Activated T-helper 1 cell treated with anti-CD3 and anti-CD28 coated beads, Interleukin-12 subunit alpha, Interleukin-12 subunit beta, Interleukin-2, Interleukin-4 antibody, amounts not matched to agents 30 ng/mL and 10 ng/mL and 1 ng/mL, durations not matched to agents 14 hours and 24 hours and 36 hours (primary cell): ENCODE data around the gene KCNA5. TPM values are rescaled to one million over a fixed set of nuclear protein-coding genes. Genes with fewer than 3 reads are reported as not detected.
A peak's percentile ranks its signal among the peaks of the same experiment; 100 is the strongest.

ENCODE experiments used
- DNase-seq: peaks from one replicate; pipeline ENCODE4 v3.0.0; 2021; ENCODE audit warnings: low spot score
- H3K27ac Mint-ChIP-seq: one replicate; pipeline ENCODE4 v1.8.0; 2021; ENCODE audit warnings: mild to moderate bottlenecking, mixed read lengths
- H3K27me3 Mint-ChIP-seq: one replicate; pipeline ENCODE4 v1.8.0; 2022; ENCODE audit warnings: mild to moderate bottlenecking, moderate library complexity, mixed read lengths; ENCODE audit not compliant: insufficient read depth
- H3K36me3 Mint-ChIP-seq: one replicate; pipeline ENCODE4 v1.8.0; 2021; ENCODE audit warnings: low read depth, mixed read lengths
- H3K4me1 Mint-ChIP-seq: one replicate; pipeline ENCODE4 v1.8.0; 2021; ENCODE audit warnings: low read depth, mixed read lengths
- H3K4me3 Mint-ChIP-seq: one replicate; pipeline ENCODE4 v1.8.0; 2021; ENCODE audit warnings: mild to moderate bottlenecking, moderate library complexity, mixed read lengths
- H3K9me3 Mint-ChIP-seq: one replicate; pipeline ENCODE4 v1.8.0; 2021; ENCODE audit warnings: mixed read lengths
- intact Hi-C: fragments of 100-400 bp; cut with micrococcal nuclease; formaldehyde crosslinking; loops from one replicate; pipeline ENCODE4 v1.15.1; 2024
- total RNA-seq: library from RNA; stranded (reverse); gene quantifications from 2 replicates; pipeline ENCODE4 v1.2.3, GENCODE V29; 2022

KCNA5 gene
- not detected in 2 replicates for total RNA-seq

DNA sequence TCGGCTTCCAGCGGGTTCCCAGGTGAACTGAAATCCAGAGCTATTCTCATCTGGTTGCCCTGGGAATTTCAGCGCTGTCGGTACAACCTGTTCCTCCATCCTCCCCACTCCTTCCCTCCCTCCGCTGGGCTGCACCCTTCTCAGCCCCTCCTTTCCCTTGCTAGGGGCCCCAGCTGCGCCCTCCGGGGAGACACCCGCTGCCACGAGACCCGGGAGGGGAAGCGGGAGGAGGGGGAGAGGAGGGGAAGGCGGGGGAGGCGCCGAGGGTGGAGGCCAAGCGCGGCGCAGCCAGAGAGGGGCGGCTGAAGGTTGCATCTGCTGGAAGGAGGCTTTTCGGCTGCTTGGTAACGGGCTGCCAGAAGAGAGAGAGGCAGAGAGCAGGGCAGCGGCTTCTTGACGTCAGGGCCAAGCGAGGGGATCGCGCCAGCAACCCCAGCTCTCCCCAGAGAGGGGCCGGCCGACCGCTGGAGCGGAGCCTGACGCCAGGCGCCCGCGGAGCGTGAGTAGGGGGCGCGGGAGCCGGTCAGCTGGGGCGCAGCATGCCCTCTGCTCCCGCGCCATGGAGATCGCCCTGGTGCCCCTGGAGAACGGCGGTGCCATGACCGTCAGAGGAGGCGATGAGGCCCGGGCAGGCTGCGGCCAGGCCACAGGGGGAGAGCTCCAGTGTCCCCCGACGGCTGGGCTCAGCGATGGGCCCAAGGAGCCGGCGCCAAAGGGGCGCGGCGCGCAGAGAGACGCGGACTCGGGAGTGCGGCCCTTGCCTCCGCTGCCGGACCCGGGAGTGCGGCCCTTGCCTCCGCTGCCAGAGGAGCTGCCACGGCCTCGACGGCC lies at the start of gene KCNA5:
TSS of gene KCNA5 (plus strand) at position 291 of the 831 bp plus-strand sequence. CDS start at position 560, 269 bp downstream.
- no peaks in the 10 kb centered on the region for H3K36me3 Mint-ChIP-seq
- no peaks in the 10 kb centered on the region for H3K4me1 Mint-ChIP-seq
- H3K27ac Mint-ChIP-seq: no peak within 1 kb of the TSS
- no peaks in the 10 kb centered on the region for H3K9me3 Mint-ChIP-seq
- intact Hi-C loops: no loop called here
- peaks cover 38% of the 10 kb centered on the region for H3K27me3 Mint-ChIP-seq
- no peak within 1 kb of the TSS for H3K4me3 Mint-ChIP-seq
- no peak for DNase-seq

- intact Hi-C loops: no loop called here
- no peak overlapping the region for H3K27ac Mint-ChIP-seq
- H3K4me3 Mint-ChIP-seq: no peak overlapping the region
- H3K36me3 Mint-ChIP-seq: no peaks in the 10 kb centered on the region
- peaks cover 1% of the 10 kb centered on the region for H3K27me3 Mint-ChIP-seq
- H3K9me3 Mint-ChIP-seq: no peaks in the 10 kb centered on the region
- DNase-seq: no peak
- H3K4me1 Mint-ChIP-seq: no peaks in the 10 kb centered on the region
Measured at GRCh38 chr12:4994622-4995021, 49.1 kb upstream of the KCNA5 start.

DNA sequence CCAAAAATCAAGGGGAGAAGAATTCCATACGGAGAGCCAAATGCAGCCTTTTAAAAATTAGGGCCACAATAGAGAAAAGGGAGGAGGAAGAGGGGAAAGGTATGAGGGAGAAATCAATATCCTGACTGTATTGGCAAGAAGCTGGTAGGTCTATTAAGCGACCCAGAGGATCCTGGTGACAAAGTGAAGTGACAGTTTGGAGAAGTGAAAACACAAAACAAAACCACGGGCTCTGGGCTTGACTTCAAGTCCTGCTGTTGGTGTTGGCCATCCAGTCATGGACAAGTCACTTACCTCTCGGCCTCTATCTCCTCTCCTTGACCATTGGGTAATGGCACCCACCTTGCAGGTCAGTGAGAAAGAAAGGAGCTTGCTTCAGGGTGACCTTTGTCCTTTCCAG lies 47.0 kb upstream of the KCNA5 start:
- no peak for DNase-seq
- intact Hi-C loops: no loop called here
- H3K27me3 Mint-ChIP-seq: peaks cover 3% of the 10 kb centered on the region
- H3K4me1 Mint-ChIP-seq: no peaks in the 10 kb centered on the region
- no peak overlapping the region for H3K27ac Mint-ChIP-seq
- no peaks in the 10 kb centered on the region for H3K9me3 Mint-ChIP-seq
- H3K36me3 Mint-ChIP-seq: no peaks in the 10 kb centered on the region
- H3K4me3 Mint-ChIP-seq: no peak overlapping the region

- intact Hi-C loops: no loop called here
- Mint-ChIP-seq H3K27me3 (peaks cover 3% of the 10 kb centered on the region), H3K36me3 (no peaks in the 10 kb centered on the region), H3K4me1 (no peaks in the 10 kb centered on the region), H3K4me3 (no peak overlapping the region), H3K27ac (no peak overlapping the region), H3K9me3 (no peaks in the 10 kb centered on the region)
- no peak for DNase-seq
Measured at GRCh38 chr12:4997939-4998338, 45.7 kb upstream of the KCNA5 start.

DNA sequence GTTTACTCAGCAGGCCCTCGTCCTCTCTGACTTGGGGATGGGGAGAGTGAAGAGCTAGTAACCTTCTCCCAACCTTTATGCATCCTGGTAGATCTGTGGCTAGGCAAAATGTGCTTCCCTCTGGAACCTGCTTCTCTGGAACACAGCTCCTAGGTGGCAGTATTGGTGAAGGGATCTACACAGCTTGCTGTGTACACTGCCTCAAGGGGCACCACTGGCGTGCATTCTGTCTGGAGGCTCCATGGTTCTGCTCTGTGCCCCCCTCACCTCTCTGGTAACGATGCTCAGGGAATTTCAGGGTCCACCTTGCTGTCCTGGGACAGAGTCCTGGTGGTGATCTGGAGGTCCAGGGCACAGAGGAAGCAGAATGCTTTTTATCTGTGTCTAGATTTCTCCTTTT lies 43.5 kb upstream of the KCNA5 start:
- Mint-ChIP-seq H3K4me3 (no peak overlapping the region), H3K27me3 (peaks cover 5% of the 10 kb centered on the region), H3K36me3 (no peaks in the 10 kb centered on the region), H3K9me3 (no peaks in the 10 kb centered on the region), H3K27ac (no peak overlapping the region), H3K4me1 (no peaks in the 10 kb centered on the region)
- no peak for DNase-seq
- intact Hi-C loops: no loop called here

DNA sequence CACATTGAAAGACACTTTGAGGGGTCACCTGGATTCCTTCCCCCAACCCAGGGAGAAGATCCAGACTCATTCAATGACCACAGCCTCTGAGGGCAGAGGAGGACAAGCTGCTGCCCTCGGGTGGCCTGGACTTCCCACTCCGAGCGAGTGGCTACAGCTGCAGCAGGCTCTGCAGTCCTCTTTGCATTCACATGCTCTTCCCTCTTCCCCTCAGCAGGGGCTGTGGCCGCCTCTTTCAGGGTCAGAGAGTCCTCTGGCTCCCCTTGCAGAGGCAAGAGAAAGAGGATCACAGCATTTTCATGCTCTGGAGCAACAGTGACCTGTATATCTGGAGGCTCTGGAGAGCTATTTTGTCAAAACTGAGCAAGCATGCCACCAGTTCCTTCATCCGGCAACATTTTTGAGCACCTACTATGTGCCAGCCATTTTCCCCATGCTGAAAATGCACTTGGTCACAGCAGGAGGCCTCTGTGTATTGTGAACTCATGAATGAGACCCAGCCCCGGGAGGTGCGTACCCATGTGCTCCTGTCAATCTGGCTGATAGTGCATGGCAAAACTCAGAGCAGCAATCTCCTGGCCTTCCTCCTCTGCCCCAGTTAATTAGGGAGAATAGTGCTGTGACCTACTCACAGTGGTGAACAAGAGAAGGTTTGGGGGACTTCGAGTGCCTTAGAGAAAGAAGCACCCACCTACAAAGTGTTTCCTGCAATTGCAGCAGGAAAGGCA lies 42.9 kb upstream of the KCNA5 start:
- no peak for DNase-seq
- Mint-ChIP-seq H3K4me1 (no peaks in the 10 kb centered on the region), H3K36me3 (no peaks in the 10 kb centered on the region), H3K4me3 (no peak overlapping the region), H3K9me3 (no peaks in the 10 kb centered on the region), H3K27ac (no peak overlapping the region), H3K27me3 (peaks cover 9% of the 10 kb centered on the region)
- intact Hi-C loops: no loop called here

DNA sequence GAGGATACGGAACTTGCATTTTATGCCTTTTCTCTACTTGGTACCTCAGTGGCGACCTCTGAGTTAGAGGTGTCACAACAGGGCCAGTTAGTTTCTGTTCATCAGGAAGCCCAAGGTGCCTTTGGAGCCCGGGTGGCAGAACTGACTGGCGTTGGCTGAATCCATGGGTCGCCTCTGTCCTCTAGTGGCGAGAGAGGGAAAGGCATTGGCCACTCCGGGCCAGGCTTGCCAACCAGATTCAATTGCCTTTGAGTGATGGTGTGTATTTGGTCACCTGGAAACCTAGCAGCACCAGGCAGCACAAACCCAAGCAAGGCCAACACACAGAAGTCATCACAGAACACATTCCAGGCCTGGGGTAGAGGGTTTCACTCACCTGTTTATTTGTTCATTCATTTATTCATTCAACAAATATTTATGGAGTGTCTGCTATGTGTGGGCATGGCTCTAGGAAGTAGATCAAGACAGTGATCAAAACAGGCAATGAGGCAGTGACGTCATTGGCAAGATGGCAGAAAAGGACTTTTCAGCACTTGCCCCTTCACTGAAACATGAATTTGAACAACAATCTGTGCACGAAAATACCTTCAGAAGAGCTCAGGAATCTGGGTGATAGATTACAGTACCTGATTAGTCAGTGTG lies 40.5 kb upstream of the KCNA5 start:
- intact Hi-C loops: loop anchor here (1.0 kb wide), 1 partner anchor 148 kb away; no protein-coding TSS in a partner anchor
- peaks cover 15% of the 10 kb centered on the region for H3K27me3 Mint-ChIP-seq
- H3K4me3 Mint-ChIP-seq: no peak overlapping the region
- H3K36me3 Mint-ChIP-seq: no peaks in the 10 kb centered on the region
- DNase-seq: peak; percentile 26
- H3K27ac Mint-ChIP-seq: no peak overlapping the region
- no peaks in the 10 kb centered on the region for H3K9me3 Mint-ChIP-seq
- H3K4me1 Mint-ChIP-seq: no peaks in the 10 kb centered on the region

- no peaks in the 10 kb centered on the region for H3K4me1 Mint-ChIP-seq
- H3K4me3 Mint-ChIP-seq: no peak overlapping the region
- no peak overlapping the region for H3K27ac Mint-ChIP-seq
- H3K36me3 Mint-ChIP-seq: no peaks in the 10 kb centered on the region
- intact Hi-C loops: no loop called here
- H3K9me3 Mint-ChIP-seq: no peaks in the 10 kb centered on the region
- no peak for DNase-seq
- H3K27me3 Mint-ChIP-seq: peaks cover 22% of the 10 kb centered on the region
Measured at GRCh38 chr12:5008661-5009060, 35.0 kb upstream of the KCNA5 start.

DNA sequence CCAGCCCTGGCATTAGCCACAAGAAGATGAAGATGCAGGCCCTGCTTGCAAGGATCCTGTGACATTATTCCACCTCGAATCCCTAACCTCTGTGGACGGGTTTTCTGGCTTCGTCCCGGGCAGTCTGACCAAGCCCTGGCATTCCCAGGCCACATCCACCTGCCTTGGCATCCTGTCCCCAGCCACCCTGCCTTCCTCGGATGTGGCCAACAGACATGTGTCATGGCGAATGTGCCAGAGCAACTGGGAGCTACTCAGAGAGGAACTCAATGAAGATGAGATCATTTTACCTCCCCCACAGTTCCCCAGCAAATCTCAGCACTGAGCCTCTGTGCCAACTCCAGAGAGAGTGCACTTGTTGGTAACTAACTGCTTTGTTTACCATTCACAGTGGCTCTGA lies 33.5 kb upstream of the KCNA5 start:
- DNase-seq: no peak
- no peaks in the 10 kb centered on the region for H3K9me3 Mint-ChIP-seq
- H3K27ac Mint-ChIP-seq: no peak overlapping the region
- no peaks in the 10 kb centered on the region for H3K36me3 Mint-ChIP-seq
- no peak overlapping the region for H3K4me3 Mint-ChIP-seq
- intact Hi-C loops: no loop called here
- no peaks in the 10 kb centered on the region for H3K4me1 Mint-ChIP-seq
- peaks cover 25% of the 10 kb centered on the region for H3K27me3 Mint-ChIP-seq

- Mint-ChIP-seq H3K4me3 (no peak overlapping the region), H3K27me3 (peaks cover 17% of the 10 kb centered on the region), H3K27ac (no peak overlapping the region), H3K9me3 (no peaks in the 10 kb centered on the region), H3K36me3 (no peaks in the 10 kb centered on the region), H3K4me1 (no peaks in the 10 kb centered on the region)
- intact Hi-C loops: no loop called here
- no peak for DNase-seq
Measured at GRCh38 chr12:5012337-5012736, 31.3 kb upstream of the KCNA5 start.

- Mint-ChIP-seq H3K27me3 (peaks cover 15% of the 10 kb centered on the region), H3K4me1 (no peaks in the 10 kb centered on the region), H3K27ac (no peak overlapping the region), H3K36me3 (no peaks in the 10 kb centered on the region), H3K4me3 (no peak overlapping the region), H3K9me3 (no peaks in the 10 kb centered on the region)
- DNase-seq: no peak
- intact Hi-C loops: no loop called here
Measured at GRCh38 chr12:5013266-5013730, 30.4 kb upstream of the KCNA5 start.

- intact Hi-C loops: no loop called here
- DNase-seq: no peak
- Mint-ChIP-seq H3K9me3 (no peaks in the 10 kb centered on the region), H3K27me3 (peaks cover 11% of the 10 kb centered on the region), H3K4me3 (no peak overlapping the region), H3K36me3 (no peaks in the 10 kb centered on the region), H3K4me1 (no peaks in the 10 kb centered on the region), H3K27ac (no peak overlapping the region)
Measured at GRCh38 chr12:5014269-5014668, 29.4 kb upstream of the KCNA5 start.
